HepG2 (cell line): ENCODE measurements around the gene SLC16A11.

Experiments used
- EZH2 ChIP-seq: conservative IDR thresholded peaks from 2 replicates; pipeline ENCODE4 v1.6.1; 2012; ENCODE audit warnings: mild to moderate bottlenecking, low read depth, low read length, moderate library complexity
- MEIS2 ChIP-seq: sonication (generic); formaldehyde crosslinking; IDR thresholded peaks from 2 replicates; pipeline ENCODE4 v1.9.0; 2021; ENCODE audit warnings: mild to moderate bottlenecking, missing genetic modification reagents
- MYC ChIP-seq: sonication (generic); formaldehyde crosslinking; IDR thresholded peaks from 2 replicates; pipeline ENCODE4 v1.9.0; 2021; ENCODE audit warnings: missing genetic modification reagents, borderline replicate concordance
- NBN ChIP-seq: fragments of 450-650 bp; conservative IDR thresholded peaks from 2 replicates; pipeline ENCODE4 v1.6.1; 2017
- NR2F2 ChIP-seq: IDR thresholded peaks from 2 replicates; pipeline ENCODE4 v1.6.1; 2012; ENCODE audit warnings: low read depth, inconsistent platforms, borderline replicate concordance
- POLR2AphosphoS5 ChIP-seq: IDR thresholded peaks from 2 replicates; pipeline ENCODE4 v1.6.1; 2012; ENCODE audit warnings: low read depth, low read length
- PRMT3 ChIP-seq: sonication (generic); formaldehyde crosslinking; IDR thresholded peaks from 2 replicates; pipeline ENCODE4 v1.8.1; 2022; ENCODE audit warnings: low read depth, mild to moderate bottlenecking, moderate library complexity, missing genetic modification reagents, borderline replicate concordance
- RAD21 ChIP-seq: fragments of 450-650 bp; formaldehyde crosslinking; IDR thresholded peaks from 2 replicates; pipeline ENCODE4 v1.5.0; 2020; ENCODE audit warnings: mild to moderate bottlenecking
- U2AF1 ChIP-seq: fragments of 200-400 bp; formaldehyde crosslinking; optimal IDR thresholded peaks from 2 replicates; pipeline ENCODE3; 2017; ENCODE audit warnings: mild to moderate bottlenecking, low read depth, low read length
- ZNF660 ChIP-seq: sonication (generic); formaldehyde crosslinking; IDR thresholded peaks from 2 replicates; pipeline ENCODE4 v1.5.1; 2020; ENCODE audit warnings: mild to moderate bottlenecking, low read depth, missing genetic modification reagents, borderline replicate concordance
- ZNF724P ChIP-seq: sonication (generic); formaldehyde crosslinking; IDR thresholded peaks from 2 replicates; pipeline ENCODE4 v1.8.0; 2022; ENCODE audit warnings: missing genetic modification reagents, borderline replicate concordance
- TF ChIP-seq, protein P1 (sequence below): sonication (generic); formaldehyde crosslinking; IDR thresholded peaks from 2 replicates; pipeline ENCODE4 v1.5.0; 2020; ENCODE audit warnings: mild to moderate bottlenecking, missing genetic modification reagents, borderline replicate concordance
- TF ChIP-seq, protein P2 (sequence below): sonication (generic); formaldehyde crosslinking; IDR thresholded peaks from 2 replicates; pipeline ENCODE4 v1.9.0; 2021; ENCODE audit warnings: mild to moderate bottlenecking, missing genetic modification reagents
- TF ChIP-seq, protein P3 (sequence below): sonication (generic); formaldehyde crosslinking; IDR thresholded peaks from 2 replicates; pipeline ENCODE4 v1.5.0; 2020; ENCODE audit warnings: mild to moderate bottlenecking, missing genetic modification reagents, moderate library complexity

DNA sequence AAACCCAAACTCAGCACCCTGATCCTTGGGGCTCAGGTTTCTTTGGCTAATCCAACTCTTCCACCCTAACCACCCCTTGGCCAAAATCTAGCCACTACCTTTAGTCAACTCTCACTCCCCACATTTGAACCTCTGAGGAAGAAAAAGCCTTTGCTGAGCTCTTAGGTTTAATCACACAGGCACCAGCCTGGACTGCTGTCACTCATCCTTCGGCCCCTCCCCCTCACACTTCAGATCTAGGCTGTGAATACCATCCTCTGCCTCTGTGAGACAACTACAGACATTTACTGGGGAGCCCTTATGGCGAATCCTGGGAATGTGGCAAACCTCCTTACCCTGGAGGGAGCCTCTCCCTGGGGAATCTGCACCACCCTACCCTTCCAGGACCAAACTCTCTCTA, 36.7 kb downstream of the SLC16A11 start:
- TF ChIP-seq MEIS2 (CRISPR knock-in tag) (no peak), POLR2AphosphoS5 (no peak), EZH2 (no peak), U2AF1 (no peak), NBN (no peak), NR2F2 (no peak), ZNF660 (CRISPR knock-in tag) (no peak), ZNF724P (CRISPR knock-in tag) (no peak), PRMT3 (CRISPR knock-in tag) (no peak), RAD21 (CRISPR knock-in tag) (no peak), MYC (CRISPR knock-in tag) (no peak)
- TF ChIP-seq, protein P1, sequence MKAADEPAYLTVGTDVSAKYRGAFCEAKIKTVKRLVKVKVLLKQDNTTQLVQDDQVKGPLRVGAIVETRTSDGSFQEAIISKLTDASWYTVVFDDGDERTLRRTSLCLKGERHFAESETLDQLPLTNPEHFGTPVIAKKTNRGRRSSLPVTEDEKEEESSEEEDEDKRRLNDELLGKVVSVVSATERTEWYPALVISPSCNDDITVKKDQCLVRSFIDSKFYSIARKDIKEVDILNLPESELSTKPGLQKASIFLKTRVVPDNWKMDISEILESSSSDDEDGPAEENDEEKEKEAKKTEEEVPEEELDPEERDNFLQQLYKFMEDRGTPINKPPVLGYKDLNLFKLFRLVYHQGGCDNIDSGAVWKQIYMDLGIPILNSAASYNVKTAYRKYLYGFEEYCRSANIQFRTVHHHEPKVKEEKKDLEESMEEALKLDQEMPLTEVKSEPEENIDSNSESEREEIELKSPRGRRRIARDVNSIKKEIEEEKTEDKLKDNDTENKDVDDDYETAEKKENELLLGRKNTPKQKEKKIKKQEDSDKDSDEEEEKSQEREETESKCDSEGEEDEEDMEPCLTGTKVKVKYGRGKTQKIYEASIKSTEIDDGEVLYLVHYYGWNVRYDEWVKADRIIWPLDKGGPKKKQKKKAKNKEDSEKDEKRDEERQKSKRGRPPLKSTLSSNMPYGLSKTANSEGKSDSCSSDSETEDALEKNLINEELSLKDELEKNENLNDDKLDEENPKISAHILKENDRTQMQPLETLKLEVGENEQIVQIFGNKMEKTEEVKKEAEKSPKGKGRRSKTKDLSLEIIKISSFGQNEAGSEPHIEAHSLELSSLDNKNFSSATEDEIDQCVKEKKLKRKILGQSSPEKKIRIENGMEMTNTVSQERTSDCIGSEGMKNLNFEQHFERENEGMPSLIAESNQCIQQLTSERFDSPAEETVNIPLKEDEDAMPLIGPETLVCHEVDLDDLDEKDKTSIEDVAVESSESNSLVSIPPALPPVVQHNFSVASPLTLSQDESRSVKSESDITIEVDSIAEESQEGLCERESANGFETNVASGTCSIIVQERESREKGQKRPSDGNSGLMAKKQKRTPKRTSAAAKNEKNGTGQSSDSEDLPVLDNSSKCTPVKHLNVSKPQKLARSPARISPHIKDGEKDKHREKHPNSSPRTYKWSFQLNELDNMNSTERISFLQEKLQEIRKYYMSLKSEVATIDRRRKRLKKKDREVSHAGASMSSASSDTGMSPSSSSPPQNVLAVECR (CRISPR knock-in tag): no peak
- TF ChIP-seq, protein P2, sequence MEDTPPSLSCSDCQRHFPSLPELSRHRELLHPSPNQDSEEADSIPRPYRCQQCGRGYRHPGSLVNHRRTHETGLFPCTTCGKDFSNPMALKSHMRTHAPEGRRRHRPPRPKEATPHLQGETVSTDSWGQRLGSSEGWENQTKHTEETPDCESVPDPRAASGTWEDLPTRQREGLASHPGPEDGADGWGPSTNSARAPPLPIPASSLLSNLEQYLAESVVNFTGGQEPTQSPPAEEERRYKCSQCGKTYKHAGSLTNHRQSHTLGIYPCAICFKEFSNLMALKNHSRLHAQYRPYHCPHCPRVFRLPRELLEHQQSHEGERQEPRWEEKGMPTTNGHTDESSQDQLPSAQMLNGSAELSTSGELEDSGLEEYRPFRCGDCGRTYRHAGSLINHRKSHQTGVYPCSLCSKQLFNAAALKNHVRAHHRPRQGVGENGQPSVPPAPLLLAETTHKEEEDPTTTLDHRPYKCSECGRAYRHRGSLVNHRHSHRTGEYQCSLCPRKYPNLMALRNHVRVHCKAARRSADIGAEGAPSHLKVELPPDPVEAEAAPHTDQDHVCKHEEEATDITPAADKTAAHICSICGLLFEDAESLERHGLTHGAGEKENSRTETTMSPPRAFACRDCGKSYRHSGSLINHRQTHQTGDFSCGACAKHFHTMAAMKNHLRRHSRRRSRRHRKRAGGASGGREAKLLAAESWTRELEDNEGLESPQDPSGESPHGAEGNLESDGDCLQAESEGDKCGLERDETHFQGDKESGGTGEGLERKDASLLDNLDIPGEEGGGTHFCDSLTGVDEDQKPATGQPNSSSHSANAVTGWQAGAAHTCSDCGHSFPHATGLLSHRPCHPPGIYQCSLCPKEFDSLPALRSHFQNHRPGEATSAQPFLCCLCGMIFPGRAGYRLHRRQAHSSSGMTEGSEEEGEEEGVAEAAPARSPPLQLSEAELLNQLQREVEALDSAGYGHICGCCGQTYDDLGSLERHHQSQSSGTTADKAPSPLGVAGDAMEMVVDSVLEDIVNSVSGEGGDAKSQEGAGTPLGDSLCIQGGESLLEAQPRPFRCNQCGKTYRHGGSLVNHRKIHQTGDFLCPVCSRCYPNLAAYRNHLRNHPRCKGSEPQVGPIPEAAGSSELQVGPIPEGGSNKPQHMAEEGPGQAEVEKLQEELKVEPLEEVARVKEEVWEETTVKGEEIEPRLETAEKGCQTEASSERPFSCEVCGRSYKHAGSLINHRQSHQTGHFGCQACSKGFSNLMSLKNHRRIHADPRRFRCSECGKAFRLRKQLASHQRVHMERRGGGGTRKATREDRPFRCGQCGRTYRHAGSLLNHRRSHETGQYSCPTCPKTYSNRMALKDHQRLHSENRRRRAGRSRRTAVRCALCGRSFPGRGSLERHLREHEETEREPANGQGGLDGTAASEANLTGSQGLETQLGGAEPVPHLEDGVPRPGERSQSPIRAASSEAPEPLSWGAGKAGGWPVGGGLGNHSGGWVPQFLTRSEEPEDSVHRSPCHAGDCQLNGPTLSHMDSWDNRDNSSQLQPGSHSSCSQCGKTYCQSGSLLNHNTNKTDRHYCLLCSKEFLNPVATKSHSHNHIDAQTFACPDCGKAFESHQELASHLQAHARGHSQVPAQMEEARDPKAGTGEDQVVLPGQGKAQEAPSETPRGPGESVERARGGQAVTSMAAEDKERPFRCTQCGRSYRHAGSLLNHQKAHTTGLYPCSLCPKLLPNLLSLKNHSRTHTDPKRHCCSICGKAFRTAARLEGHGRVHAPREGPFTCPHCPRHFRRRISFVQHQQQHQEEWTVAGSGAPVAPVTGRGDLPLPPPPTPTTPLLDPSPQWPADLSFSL (CRISPR knock-in tag): no peak
- TF ChIP-seq, protein P3, sequence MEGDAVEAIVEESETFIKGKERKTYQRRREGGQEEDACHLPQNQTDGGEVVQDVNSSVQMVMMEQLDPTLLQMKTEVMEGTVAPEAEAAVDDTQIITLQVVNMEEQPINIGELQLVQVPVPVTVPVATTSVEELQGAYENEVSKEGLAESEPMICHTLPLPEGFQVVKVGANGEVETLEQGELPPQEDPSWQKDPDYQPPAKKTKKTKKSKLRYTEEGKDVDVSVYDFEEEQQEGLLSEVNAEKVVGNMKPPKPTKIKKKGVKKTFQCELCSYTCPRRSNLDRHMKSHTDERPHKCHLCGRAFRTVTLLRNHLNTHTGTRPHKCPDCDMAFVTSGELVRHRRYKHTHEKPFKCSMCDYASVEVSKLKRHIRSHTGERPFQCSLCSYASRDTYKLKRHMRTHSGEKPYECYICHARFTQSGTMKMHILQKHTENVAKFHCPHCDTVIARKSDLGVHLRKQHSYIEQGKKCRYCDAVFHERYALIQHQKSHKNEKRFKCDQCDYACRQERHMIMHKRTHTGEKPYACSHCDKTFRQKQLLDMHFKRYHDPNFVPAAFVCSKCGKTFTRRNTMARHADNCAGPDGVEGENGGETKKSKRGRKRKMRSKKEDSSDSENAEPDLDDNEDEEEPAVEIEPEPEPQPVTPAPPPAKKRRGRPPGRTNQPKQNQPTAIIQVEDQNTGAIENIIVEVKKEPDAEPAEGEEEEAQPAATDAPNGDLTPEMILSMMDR: no peak
